Astrocyte (in vitro differentiated cells and primary cell): ENCODE results near the gene SMLR1. TPM values are rescaled to one million over a fixed set of nuclear protein-coding genes. Genes with fewer than 3 reads are reported as not detected.

Source experiments
- DNase-seq: peaks from one replicate; pipeline ENCODE4 v3.0.0-alpha.2; 2010; ENCODE audit warnings: low read depth
- FAIRE-seq: peaks from 2 replicates; lab custom pipeline; 2011; peaks lifted over from hg19 to GRCh38; lab: Jason Lieb, UNC
- H2AFZ ChIP-seq: 2 replicates; pipeline ENCODE4 v1.6.0; 2012; ENCODE audit warnings: low read depth, low read length, inconsistent platforms
- H3K27ac ChIP-seq: 2 replicates; pipeline ENCODE4 v1.5.1; 2011; ENCODE audit warnings: low read depth, low read length, inconsistent platforms
- H3K27me3 ChIP-seq: 2 replicates; pipeline ENCODE4 v1.6.0; 2011; ENCODE audit warnings: low read length, inconsistent platforms; ENCODE audit not compliant: insufficient read depth
- H3K36me3 ChIP-seq: 2 replicates; pipeline ENCODE4 v1.5.1; 2011; ENCODE audit warnings: low read length, inconsistent platforms; ENCODE audit not compliant: insufficient read depth
- H3K4me1 ChIP-seq: 2 replicates; pipeline ENCODE4 v1.5.1; 2011; ENCODE audit warnings: low read length, inconsistent platforms; ENCODE audit not compliant: insufficient read depth
- H3K4me2 ChIP-seq: 2 replicates; pipeline ENCODE4 v1.6.0; 2012; ENCODE audit warnings: low read length, inconsistent platforms
- H3K4me3 ChIP-seq: 2 replicates; pipeline ENCODE4 v1.5.1; 2011; ENCODE audit warnings: low read depth, mild to moderate bottlenecking, low read length, inconsistent platforms; ENCODE audit not compliant: insufficient read depth
- H3K79me2 ChIP-seq: 2 replicates; pipeline ENCODE4 v1.6.0; 2012; ENCODE audit warnings: mild to moderate bottlenecking, low read length, inconsistent platforms; ENCODE audit not compliant: insufficient read depth
- H3K9ac ChIP-seq: 2 replicates; pipeline ENCODE4 v1.6.0; 2012; ENCODE audit warnings: mild to moderate bottlenecking, low read length, inconsistent platforms
- H3K9me3 ChIP-seq: 2 replicates; pipeline ENCODE4 v1.5.1; 2012; ENCODE audit warnings: low read depth, mild to moderate bottlenecking, low read length, inconsistent platforms; ENCODE audit not compliant: insufficient read depth
- H4K20me1 ChIP-seq: 2 replicates; pipeline ENCODE4 v1.6.0; 2012; ENCODE audit warnings: low read length, inconsistent platforms; ENCODE audit not compliant: insufficient read depth
- H3K27ac Mint-ChIP-seq: one replicate; pipeline ENCODE4 v1.8.0; 2021; ENCODE audit warnings: mild to moderate bottlenecking, mixed read lengths; ENCODE audit not compliant: unreplicated experiment
- H3K27me3 Mint-ChIP-seq: one replicate; pipeline ENCODE4 v1.8.0; 2021; ENCODE audit warnings: low read depth, mixed read lengths; ENCODE audit not compliant: unreplicated experiment
- H3K36me3 Mint-ChIP-seq: one replicate; pipeline ENCODE4 v1.8.0; 2021; ENCODE audit warnings: low read depth, mixed read lengths; ENCODE audit not compliant: unreplicated experiment
- H3K4me1 Mint-ChIP-seq: one replicate; pipeline ENCODE4 v1.8.0; 2021; ENCODE audit warnings: low read depth, mixed read lengths; ENCODE audit not compliant: unreplicated experiment
- H3K4me3 Mint-ChIP-seq: one replicate; pipeline ENCODE4 v1.8.0; 2021; ENCODE audit warnings: mild to moderate bottlenecking, moderate library complexity, mixed read lengths; ENCODE audit not compliant: unreplicated experiment
- H3K9me3 Mint-ChIP-seq: one replicate; pipeline ENCODE4 v1.8.0; 2021; ENCODE audit warnings: mild to moderate bottlenecking, mixed read lengths; ENCODE audit not compliant: unreplicated experiment
- EZH2 ChIP-seq: IDR thresholded peaks from 2 replicates; pipeline ENCODE4 v1.6.1; 2012; ENCODE audit warnings: mild to moderate bottlenecking, low read length, inconsistent platforms; ENCODE audit not compliant: insufficient read depth
- total RNA-seq: library from RNA; stranded (reverse); gene quantifications from 2 replicates; pipeline ENCODE4 v1.2.1, GENCODE V29; 2021
- TF ChIP-seq, protein P1 (sequence below): IDR thresholded peaks from 2 replicates; pipeline ENCODE4 v1.5.1; 2011; ENCODE audit warnings: low read depth, mild to moderate bottlenecking, inconsistent platforms, low read length, moderate library complexity; ENCODE audit not compliant: insufficient read depth

Gene SMLR1
- total RNA-seq, 1 donor from 2014 or later = not detected

- Mint-ChIP-seq H3K27ac (peak overlapping the region; percentile 79), H3K27me3 (no peaks in the 10 kb centered on the region), H3K36me3 (peaks cover 6% of the 10 kb centered on the region), H3K4me3 (no peak overlapping the region), H3K4me1 (peaks cover 40% of the 10 kb centered on the region), H3K9me3 (peaks cover 17% of the 10 kb centered on the region)
- H3K4me2 ChIP-seq = no peak overlapping the region
- H3K4me1 ChIP-seq = peaks cover 7% of the 10 kb centered on the region
- H4K20me1 ChIP-seq = no peaks in the 10 kb centered on the region
- no peak for DNase-seq
- FAIRE-seq = no peak
- H3K27ac ChIP-seq = no peak overlapping the region
- no peak overlapping the region for H3K9ac ChIP-seq
- no peaks in the 10 kb centered on the region for H3K36me3 ChIP-seq
- no peak overlapping the region for H2AFZ ChIP-seq
- no peaks in the 10 kb centered on the region for H3K27me3 ChIP-seq
- TF ChIP-seq EZH2 = no peak
- TF ChIP-seq, protein P1, sequence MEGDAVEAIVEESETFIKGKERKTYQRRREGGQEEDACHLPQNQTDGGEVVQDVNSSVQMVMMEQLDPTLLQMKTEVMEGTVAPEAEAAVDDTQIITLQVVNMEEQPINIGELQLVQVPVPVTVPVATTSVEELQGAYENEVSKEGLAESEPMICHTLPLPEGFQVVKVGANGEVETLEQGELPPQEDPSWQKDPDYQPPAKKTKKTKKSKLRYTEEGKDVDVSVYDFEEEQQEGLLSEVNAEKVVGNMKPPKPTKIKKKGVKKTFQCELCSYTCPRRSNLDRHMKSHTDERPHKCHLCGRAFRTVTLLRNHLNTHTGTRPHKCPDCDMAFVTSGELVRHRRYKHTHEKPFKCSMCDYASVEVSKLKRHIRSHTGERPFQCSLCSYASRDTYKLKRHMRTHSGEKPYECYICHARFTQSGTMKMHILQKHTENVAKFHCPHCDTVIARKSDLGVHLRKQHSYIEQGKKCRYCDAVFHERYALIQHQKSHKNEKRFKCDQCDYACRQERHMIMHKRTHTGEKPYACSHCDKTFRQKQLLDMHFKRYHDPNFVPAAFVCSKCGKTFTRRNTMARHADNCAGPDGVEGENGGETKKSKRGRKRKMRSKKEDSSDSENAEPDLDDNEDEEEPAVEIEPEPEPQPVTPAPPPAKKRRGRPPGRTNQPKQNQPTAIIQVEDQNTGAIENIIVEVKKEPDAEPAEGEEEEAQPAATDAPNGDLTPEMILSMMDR = no peak
- no peak overlapping the region for H3K4me3 ChIP-seq
- no peaks in the 10 kb centered on the region for H3K79me2 ChIP-seq
- peaks cover 5% of the 10 kb centered on the region for H3K9me3 ChIP-seq
Observed at GRCh38 chr6:130779658-130780033, 47.6 kb upstream of the SMLR1 start.

DNA sequence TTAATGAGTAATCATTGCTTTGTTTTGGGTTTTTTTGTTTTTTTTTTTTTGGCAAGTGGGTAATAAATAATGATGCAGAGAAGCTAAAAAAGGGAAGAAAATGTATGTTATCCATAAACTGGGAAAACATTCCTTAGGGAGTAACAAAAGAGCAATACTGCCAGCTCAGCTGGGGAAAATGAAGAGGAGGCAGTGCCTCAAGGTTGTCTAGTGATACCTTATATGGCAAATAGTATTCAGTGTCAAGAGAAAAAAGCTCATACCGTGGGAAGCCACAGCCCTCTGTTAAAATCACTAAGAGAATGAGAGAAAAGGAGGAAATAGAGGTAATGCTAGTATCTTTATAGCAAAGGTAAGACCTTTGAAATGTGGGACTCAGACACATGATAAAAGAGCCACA lies 47.1 kb upstream of the SMLR1 start:
- Mint-ChIP-seq H3K4me3 (no peak overlapping the region), H3K4me1 (peaks cover 40% of the 10 kb centered on the region), H3K36me3 (peaks cover 6% of the 10 kb centered on the region), H3K9me3 (peaks cover 17% of the 10 kb centered on the region), H3K27ac (peak overlapping the region; percentile 79), H3K27me3 (no peaks in the 10 kb centered on the region)
- peaks cover 7% of the 10 kb centered on the region for H3K4me1 ChIP-seq
- H3K79me2 ChIP-seq = no peaks in the 10 kb centered on the region
- no peak for TF ChIP-seq EZH2
- TF ChIP-seq, protein P1 = no peak
- no peak for FAIRE-seq
- H3K9ac ChIP-seq = no peak overlapping the region
- no peaks in the 10 kb centered on the region for H4K20me1 ChIP-seq
- no peak overlapping the region for H3K4me2 ChIP-seq
- DNase-seq = peak; percentile 16
- no peak overlapping the region for H2AFZ ChIP-seq
- no peak overlapping the region for H3K27ac ChIP-seq
- H3K4me3 ChIP-seq = no peak overlapping the region
- H3K9me3 ChIP-seq = peaks cover 5% of the 10 kb centered on the region
- H3K27me3 ChIP-seq = no peaks in the 10 kb centered on the region
- H3K36me3 ChIP-seq = no peaks in the 10 kb centered on the region

GRCh38 chr6:130781557-130781956 lies 45.6 kb upstream of the SMLR1 start:
- Histone ChIP-seq H4K20me1 (no peaks in the 10 kb centered on the region), H3K79me2 (no peaks in the 10 kb centered on the region), H3K4me2 (no peak overlapping the region), H3K9me3 (peaks cover 5% of the 10 kb centered on the region), H3K4me1 (peaks cover 7% of the 10 kb centered on the region), H3K4me3 (no peak overlapping the region), H3K36me3 (no peaks in the 10 kb centered on the region), H3K9ac (no peak overlapping the region), H3K27me3 (no peaks in the 10 kb centered on the region), H3K27ac (no peak overlapping the region), H2AFZ (no peak overlapping the region)
- TF ChIP-seq EZH2 = no peak
- TF ChIP-seq, protein P1 = no peak
- DNase-seq (no peak), FAIRE-seq (no peak)
- Mint-ChIP-seq H3K27ac (no peak overlapping the region), H3K27me3 (no peaks in the 10 kb centered on the region), H3K36me3 (peaks cover 6% of the 10 kb centered on the region), H3K4me3 (no peak overlapping the region), H3K4me1 (peaks cover 33% of the 10 kb centered on the region), H3K9me3 (peaks cover 17% of the 10 kb centered on the region)
